ENCODE data around the gene SH3BP1. TPM values are rescaled to one million over a fixed set of nuclear protein-coding genes. Genes with fewer than 3 reads are reported as not detected.

SH3BP1 gene
- total RNA-seq, 1 donor from 2014 or later, result 1.1 TPM

DNA sequence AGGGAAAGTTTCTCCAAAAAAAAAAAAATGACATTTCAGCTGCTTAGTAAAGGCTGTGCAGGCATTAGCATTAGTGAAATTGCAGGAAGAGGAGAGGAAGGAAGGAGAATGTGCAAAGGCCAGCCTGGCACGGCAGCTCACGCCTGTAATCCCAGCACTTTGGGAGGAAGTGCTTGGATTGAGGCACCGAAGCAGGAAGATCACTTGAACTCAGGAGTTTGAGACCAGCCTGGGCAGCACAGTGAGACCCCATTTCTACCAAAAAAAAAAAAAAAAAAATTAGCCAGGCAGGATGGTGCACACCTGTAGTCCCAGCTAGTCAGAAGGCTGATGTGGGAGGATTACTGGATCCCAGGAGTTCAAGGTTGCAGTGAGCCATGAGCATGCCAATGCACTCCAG, 65.2 kb downstream of the SH3BP1 start:
- no peak for DNase-seq (ENCODE audit: low read depth, low spot score)

DNA sequence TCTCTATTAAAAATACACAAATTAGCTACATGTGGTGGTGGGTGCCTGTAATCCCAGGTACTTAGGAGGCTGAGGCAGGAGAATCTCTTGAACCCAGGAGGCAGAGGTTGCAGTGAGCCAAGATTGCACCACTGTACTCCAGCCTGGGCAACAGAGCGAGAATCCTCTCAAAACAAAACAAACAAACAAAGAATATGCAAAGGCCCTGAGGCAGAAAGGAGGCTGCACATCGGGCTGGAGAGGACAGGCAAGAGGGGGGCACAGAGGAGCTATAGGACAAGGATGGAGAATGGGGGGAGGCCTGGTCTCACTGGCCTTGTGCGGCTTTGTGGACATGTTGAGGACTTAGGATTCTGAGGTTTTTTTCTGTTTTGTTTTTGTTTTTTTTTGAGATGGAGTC, 65.7 kb downstream of the SH3BP1 start:
- DNase-seq (ENCODE audit: low read depth, low spot score), result no peak

Other genes starting within 250 kb of the SH3BP1 start
- gene ELFN2, start 212.2 kb upstream of the SH3BP1 start, total RNA-seq, result under 0.01 and 0.04 TPM in 2 replicates
- 119 and 148 TPM in 2 replicates for gene MFNG, start 153.3 kb upstream of the SH3BP1 start, total RNA-seq
- gene CARD10, start 120.3 kb upstream of the SH3BP1 start, total RNA-seq, result 26.9 and 39.7 TPM in 2 replicates
- 19.5 and 27.5 TPM in 2 replicates for gene CDC42EP1, start 79.2 kb upstream of the SH3BP1 start, total RNA-seq
- not detected in 2 replicates for gene LGALS2, start 59.6 kb upstream of the SH3BP1 start, total RNA-seq
- 26.3 and 36.7 TPM in 2 replicates for gene GGA1, start 30.8 kb upstream of the SH3BP1 start, total RNA-seq
- gene PDXP, start 19.1 kb downstream of the SH3BP1 start, total RNA-seq, result 11.1 and 13.7 TPM in 2 replicates
- 4,833 and 7,629 TPM in 2 replicates for gene LGALS1, start 36.0 kb downstream of the SH3BP1 start, total RNA-seq
- 26.8 and 36.5 TPM in 2 replicates for gene NOL12, start 46.7 kb downstream of the SH3BP1 start, total RNA-seq
- 105 and 115 TPM in 2 replicates for gene TRIOBP, start 57.4 kb downstream of the SH3BP1 start, total RNA-seq
- 33.8 and 48.3 TPM in 2 replicates for gene GCAT, start 168.3 kb downstream of the SH3BP1 start, total RNA-seq
- not detected in 2 replicates for gene GALR3, start 183.7 kb downstream of the SH3BP1 start, total RNA-seq
- 25.7 and 27.1 TPM in 2 replicates for gene ANKRD54, start 204.7 kb downstream of the SH3BP1 start, total RNA-seq
- 388 and 436 TPM in 2 replicates for gene EIF3L, start 209.8 kb downstream of the SH3BP1 start, total RNA-seq

All from pulmonary artery endothelial cell (primary cell).